Measurements from ENCODE around the gene MVB12B. TPM values are rescaled to one million over a fixed set of nuclear protein-coding genes. Genes with fewer than 3 reads are reported as not detected.

MVB12B gene
- total and polyA plus RNA-seq, 2 of the 13 experiments (the other 11 are each of a cell fraction or from before 2014, with no cell fraction given), result 12.1 to 30.1 TPM

- in situ Hi-C loops (cut with HindIII; ENCODE audit: extremely low pct_ligation_motif_present, low pct_unique_long_range_greater_than_20kb), result no loop called here
- CTCF ChIA-PET (ENCODE audit: low intra/inter-chr PET ratio, low total read pairs), result no interaction called here
- DNase-seq (ENCODE audit: low spot score) (no peak), ATAC-seq (no peak), FAIRE-seq (no peak)
- H3K4me1 ChIP-seq (ENCODE audit: insufficient read depth, low read length), result peaks cover 77% of the 10 kb centered on the region
- no peaks in the 10 kb centered on the region for H3K79me2 ChIP-seq (ENCODE audit: insufficient read depth, low read length)
- intact Hi-C loops (cut with micrococcal nuclease; ENCODE audit: unreplicated experiment), result no loop called here
- no peak overlapping the region for H3K27ac ChIP-seq (ENCODE audit: extremely low read length, insufficient read depth, low read length)
- H3K36me3 ChIP-seq (replicated peaks in 1 of 2; ENCODE audit: control insufficient read depth in 1 of 2, insufficient read depth in 2 of 2, low read length in 2 of 2), result no peaks in the 10 kb centered on the region
- no peak overlapping the region for H3K9ac ChIP-seq (ENCODE audit: insufficient read depth, low read depth, low read length)
- H3K4me2 ChIP-seq (ENCODE audit: low read depth, low read length), result no peak overlapping the region
- POLR2A ChIA-PET, result no interaction called here
- WGBS (ENCODE audit: low lambda C conversion rate), result 95% methylated on average over 10 of the region's 10 CpGs
- no peak overlapping the region for H2AFZ ChIP-seq (ENCODE audit: low read length)
- no peaks in the 10 kb centered on the region for H3K27me3 ChIP-seq (ENCODE audit: control insufficient read depth in 1 of 2, insufficient read depth in 2 of 2, low read length in 2 of 2)
- no peak overlapping the region for H3K4me3 ChIP-seq (replicated peaks in 1 of 3; ENCODE audit: insufficient read depth in 1 of 3, low read depth in 2 of 3, low read length in 3 of 3)
- BruUV-seq (replicated peaks), result no TSS peak
- H4K20me1 ChIP-seq (ENCODE audit: insufficient read depth, low read length), result no peaks in the 10 kb centered on the region
- H3K9me3 ChIP-seq (ENCODE audit: low read length), result no peaks in the 10 kb centered on the region
- TF ChIP-seq RERE (CRISPR knock-in tag; IDR thresholded peaks at IDR 0.05; ENCODE audit: low read depth) (no peak), HES4 (CRISPR knock-in tag; IDR thresholded peaks at IDR 0.05; ENCODE audit: borderline replicate concordance) (no peak), ZFP36L2 (CRISPR knock-in tag; IDR thresholded peaks at IDR 0.05) (no peak), CEBPB (IDR thresholded peaks at IDR 0.05; ENCODE audit: borderline replicate concordance, low read depth, low read length) (no peak), ZNF512B (CRISPR knock-in tag; IDR thresholded peaks at IDR 0.05; ENCODE audit: borderline replicate concordance) (no peak), SAFB2 (CRISPR knock-in tag; IDR thresholded peaks at IDR 0.05; ENCODE audit: borderline replicate concordance, low read depth) (no peak), STAT6 (CRISPR knock-in tag; IDR thresholded peaks at IDR 0.05; ENCODE audit: borderline replicate concordance) (no peak), ZBTB43 (CRISPR knock-in tag; conservative IDR thresholded peaks at IDR 0.05) (no peak), ZBTB33 (CRISPR knock-in tag; IDR thresholded peaks at IDR 0.05) (no peak)
These were observed 193.8 kb downstream of the MVB12B start for GRCh38 chr9:126520453-126520852.
